NCI-H187 (cell line): ENCODE results near the gene KRTAP3-3.
"Not testable (repeated sequence)": the region's sequence is repeated elsewhere in the genome, so short reads cannot be mapped to it uniquely, and the experiment has no call there.

ENCODE experiments used
- DNase-seq, 2 experiments: peaks; one replicate each; lab custom pipeline; 2025; lab: John Stamatoyannopoulos, UW

KRTAP3-3 gene

GRCh38 chr17:40993839-40994238 lies at the start of gene KRTAP3-3:
Gene KRTAP3-3, minus strand, starts transcription at chr17:40994164. Its CDS starts 67 bp downstream, at chr17:40994097.
- no peak for DNase-seq

DNA sequence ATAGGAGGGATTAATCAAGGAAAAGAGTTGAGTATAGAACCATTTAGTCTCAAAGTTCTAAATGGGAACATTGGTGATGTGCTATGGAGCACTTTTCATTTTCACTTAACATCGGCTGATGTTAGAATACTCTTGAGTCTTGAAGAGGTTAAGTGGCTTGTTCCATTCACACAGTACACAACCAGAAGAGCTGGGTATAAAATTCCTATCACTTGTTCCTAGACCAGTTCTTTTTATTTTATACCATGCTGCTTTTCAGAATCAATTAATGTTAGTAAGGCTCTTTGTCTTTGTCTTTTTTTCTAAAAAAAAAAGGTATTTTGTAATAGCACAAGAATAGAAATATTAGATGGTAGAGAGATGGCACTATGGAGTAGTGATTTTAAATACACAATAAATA lies 49.0 kb upstream of the KRTAP3-3 start:
- no peak for DNase-seq

- not testable (repeated sequence) for DNase-seq
Measured at GRCh38 chr17:41040783-41041571, 47.0 kb upstream of the KRTAP3-3 start, which contains the start of gene KRTAP1-1. Gene KRTAP1-1, minus strand, starts transcription at chr17:41041450. Its CDS starts 53 bp downstream, at chr17:41041397.

GRCh38 chr17:41037853-41038350 lies 43.9 kb upstream of the KRTAP3-3 start:
- no peak for DNase-seq

- DNase-seq: not testable (repeated sequence)
Measured at GRCh38 chr17:41034346-41034935, 40.5 kb upstream of the KRTAP3-3 start, which contains the start of gene KRTAP1-3. Gene KRTAP1-3, minus strand, starts transcription at chr17:41034874. Its CDS starts 53 bp downstream, at chr17:41034821.

DNA sequence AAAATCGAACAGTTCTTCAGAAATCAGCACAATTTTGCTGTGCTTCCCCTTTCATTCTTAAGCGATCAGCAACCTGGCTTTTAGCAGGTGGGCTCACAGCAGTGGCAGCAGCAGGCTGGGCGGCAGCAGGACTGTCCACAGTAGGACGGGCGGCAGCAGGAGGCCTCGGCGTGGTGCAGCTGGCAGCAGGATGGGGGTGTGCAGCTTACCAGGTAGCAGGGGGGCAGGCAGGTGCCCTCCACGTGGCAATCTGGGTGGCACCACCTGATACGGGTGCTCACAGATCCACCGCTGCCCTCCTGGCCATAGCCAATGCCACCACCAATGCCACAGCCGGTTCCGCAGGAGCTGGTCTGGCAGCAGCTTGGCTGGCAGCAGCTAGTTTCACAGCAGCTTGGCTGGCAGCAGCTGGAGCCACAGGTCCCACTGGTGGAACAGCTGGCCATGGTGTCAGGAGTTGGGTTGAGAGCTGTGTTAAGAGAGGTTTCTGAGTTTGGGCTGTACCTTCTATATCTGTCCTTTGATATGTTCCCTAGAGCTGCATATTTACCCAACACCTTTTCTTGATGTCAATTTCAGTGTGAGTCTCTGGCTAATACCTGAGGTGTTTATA lies 35.8 kb upstream of the KRTAP3-3 start, which contains the start of gene KRTAP1-4:
Gene KRTAP1-4 (minus strand): TSS at position 563 of the 613 bp plus-strand sequence. CDS start 117 bp downstream, at position 446.
- no peak for DNase-seq

GRCh38 chr17:41026715-41027471 lies 32.9 kb upstream of the KRTAP3-3 start, which contains the start of gene KRTAP1-5:
Gene KRTAP1-5, minus strand, starts transcription at chr17:41027208. Its CDS starts 53 bp downstream, at chr17:41027155.
- no peak for DNase-seq

DNA sequence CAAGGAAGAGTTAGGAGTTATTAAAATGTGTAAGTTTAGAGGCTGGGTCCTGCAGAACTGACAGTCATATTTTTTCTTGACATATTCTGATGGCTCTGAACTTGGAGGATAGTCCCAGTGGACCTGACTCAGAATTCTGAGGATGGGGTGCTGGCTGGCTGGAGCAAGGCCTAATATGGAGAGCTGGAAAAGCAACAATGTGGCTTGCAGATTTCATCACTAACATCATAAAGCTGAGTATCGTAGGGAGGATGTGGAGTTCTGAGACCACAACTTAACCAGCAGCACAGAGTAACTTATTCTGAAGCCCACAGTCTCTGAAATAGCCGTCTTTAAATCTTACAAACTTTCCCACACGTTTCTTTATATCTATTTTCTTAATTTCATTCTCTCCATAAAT lies 30.7 kb upstream of the KRTAP3-3 start:
- DNase-seq: no peak

GRCh38 chr17:41020336-41020735 lies 26.4 kb upstream of the KRTAP3-3 start:
- no peak for DNase-seq

- DNase-seq: no peak
Measured at GRCh38 chr17:41019415-41019814, 25.5 kb upstream of the KRTAP3-3 start.

- no peak for DNase-seq
Measured at GRCh38 chr17:41018541-41018940, 24.6 kb upstream of the KRTAP3-3 start.

- no peak for DNase-seq
Measured at GRCh38 chr17:41016578-41017215, 22.7 kb upstream of the KRTAP3-3 start.

GRCh38 chr17:41015454-41015853 lies 21.5 kb upstream of the KRTAP3-3 start:
- no peak for DNase-seq

DNA sequence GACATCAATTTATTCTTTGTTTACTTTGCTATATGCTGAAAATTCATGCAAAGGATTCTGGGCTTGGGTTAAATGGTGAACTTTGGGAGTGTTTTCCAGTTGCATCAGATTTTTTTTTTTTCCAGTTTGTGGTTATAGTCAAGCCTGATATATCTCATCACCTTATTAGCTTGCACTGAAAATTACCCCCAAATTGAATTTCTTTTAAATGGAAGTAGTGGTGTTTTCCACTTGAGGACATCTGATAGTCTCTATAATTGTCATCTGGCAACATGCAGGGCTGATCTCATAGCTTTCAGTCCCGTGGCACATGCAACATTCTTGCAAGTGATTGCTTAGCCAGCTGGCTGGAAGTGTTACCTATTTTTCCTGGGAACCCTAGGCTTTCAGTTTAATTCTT lies 19.6 kb upstream of the KRTAP3-3 start:
- no peak for DNase-seq

- no peak for DNase-seq
Measured at GRCh38 chr17:41013181-41013580, 19.2 kb upstream of the KRTAP3-3 start.

DNA sequence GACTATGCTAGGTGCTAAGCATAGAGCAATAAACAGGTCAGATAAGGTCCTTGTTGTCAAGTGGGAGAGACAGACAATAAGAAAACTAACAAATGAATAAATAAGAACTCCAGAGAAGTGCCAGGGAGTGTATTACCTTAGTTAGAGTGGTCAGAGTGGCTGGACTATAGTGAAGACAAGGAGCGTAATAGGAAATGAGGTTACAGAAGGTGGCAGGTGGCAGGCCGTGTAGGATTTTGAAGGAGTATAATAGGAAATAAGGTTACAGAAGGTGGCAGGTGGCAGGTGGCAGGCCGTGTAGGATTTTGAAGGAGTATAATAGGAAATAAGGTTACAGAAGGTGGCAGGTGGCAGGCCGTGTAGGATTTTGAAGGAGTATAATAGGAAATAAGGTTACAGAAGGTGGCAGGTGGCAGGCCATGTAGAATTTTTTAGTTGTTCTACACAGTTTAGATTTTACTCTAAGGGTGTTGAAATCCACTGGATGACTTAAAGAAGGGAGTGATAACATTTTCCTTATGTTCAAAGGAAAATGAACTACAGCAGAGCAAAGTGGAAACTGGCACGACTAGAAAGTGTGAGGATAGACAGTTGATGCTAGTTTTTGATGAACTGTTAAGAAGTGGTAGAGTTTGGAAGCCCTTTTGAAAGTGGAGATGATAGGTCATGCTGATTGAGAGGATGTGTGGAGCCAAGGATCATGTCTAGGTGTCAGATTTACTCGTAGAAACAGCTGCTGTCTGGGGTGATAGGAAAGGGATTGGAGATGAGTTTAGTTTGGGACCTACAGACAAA lies 18.6 kb upstream of the KRTAP3-3 start:
- DNase-seq: no peak

DNA sequence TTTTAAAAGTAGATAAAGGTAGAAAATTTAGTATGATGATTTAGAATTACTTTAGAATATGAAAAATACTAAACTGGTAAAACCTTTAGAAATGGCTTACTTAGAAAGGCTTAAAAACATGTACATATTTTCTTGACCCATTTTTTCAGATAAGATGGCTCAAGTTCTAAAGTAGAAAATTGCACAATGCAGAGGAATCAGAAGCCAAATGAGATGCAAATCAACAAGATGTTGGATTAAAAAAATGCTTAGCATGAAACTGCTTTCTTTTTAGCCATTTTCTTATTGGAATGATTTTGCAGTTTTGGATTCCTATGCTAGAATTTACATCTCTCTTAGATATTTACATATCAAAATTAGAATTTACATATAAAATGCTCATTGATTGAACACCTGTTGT lies 16.5 kb upstream of the KRTAP3-3 start:
- DNase-seq: no peak

DNA sequence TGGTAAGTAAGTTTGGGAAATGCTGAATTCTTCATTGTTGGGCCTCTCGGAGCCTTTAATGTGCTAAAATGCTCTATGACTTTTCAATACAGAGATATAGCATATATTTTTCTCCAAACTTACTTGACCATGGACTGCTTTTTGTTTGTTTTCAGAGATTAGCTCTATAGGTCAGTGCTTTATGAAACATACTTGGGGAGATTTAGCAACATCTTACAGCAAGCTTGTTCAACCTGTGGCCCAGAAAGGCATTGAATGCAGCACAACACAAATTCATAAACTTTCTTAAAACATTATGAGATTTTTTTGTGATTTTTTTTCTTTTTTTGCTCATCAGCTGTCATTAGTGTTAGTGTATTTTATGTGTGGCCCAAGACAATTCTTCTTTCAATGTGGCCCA lies 16.0 kb upstream of the KRTAP3-3 start:
- DNase-seq: no peak

DNA sequence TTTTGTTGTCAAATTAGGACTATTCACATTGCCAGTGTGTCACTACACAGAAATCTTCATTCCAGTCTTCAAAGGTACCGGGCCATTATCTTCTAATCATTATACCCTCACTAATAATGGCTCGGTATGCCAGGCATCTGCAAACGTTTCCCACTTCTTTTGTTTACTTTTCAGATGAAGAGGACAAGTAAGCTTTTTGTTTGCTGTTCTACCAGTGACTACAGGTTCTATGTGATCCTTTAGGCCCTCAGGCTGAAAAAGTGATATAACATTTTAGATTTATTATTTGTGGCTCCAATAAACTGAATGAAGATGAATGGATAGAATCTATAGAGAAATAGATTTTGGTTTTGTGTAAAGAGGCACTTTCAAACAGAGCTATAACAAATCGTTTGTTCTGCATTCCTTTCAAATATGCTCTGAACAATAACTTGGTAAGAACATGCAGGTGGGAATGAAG lies 15.4 kb upstream of the KRTAP3-3 start:
- no peak for DNase-seq

DNA sequence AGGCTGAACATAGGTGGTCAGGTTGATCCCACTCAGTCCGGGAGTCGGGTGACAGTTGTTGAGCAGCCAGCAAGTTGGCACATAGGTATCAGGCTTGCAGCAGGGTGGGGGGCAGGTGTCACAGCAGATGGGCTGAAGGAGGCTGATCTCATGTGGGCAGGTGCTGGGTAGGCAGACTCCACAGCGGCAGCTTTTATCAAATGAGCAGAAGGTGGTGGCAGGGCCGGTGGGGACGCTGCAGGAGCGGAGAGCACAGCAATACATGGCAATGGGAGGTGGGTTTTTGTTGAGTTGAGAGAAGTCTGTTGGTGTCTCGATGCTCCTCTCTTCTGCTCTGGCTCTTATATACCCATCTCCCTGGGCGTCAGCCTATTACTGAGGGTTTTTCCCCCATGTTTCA lies 14.8 kb upstream of the KRTAP3-3 start, which contains the start of gene KRTAP3-1:
Gene KRTAP3-1 (minus strand): TSS at position 318 of the 400 bp plus-strand sequence. CDS start 54 bp downstream, at position 264.
- DNase-seq: no peak
